Loucy (cell line): ENCODE data around the gene DEFB114.

Source experiments
- EZH2phosphoT487 ChIP-seq: fragments of 200-600 bp; IDR thresholded peaks from 2 replicates; pipeline ENCODE4 v1.6.1; 2018; ENCODE audit warnings: antibody characterized with exemption, mild to moderate bottlenecking, moderate library complexity, borderline replicate concordance
- TF ChIP-seq, protein P1 (sequence below): fragments of 200-600 bp; sonication (generic); conservative IDR thresholded peaks from 2 replicates; pipeline ENCODE4 v1.5.1; 2014; ENCODE audit warnings: mild to moderate bottlenecking, antibody characterized with exemption, low read length

DNA sequence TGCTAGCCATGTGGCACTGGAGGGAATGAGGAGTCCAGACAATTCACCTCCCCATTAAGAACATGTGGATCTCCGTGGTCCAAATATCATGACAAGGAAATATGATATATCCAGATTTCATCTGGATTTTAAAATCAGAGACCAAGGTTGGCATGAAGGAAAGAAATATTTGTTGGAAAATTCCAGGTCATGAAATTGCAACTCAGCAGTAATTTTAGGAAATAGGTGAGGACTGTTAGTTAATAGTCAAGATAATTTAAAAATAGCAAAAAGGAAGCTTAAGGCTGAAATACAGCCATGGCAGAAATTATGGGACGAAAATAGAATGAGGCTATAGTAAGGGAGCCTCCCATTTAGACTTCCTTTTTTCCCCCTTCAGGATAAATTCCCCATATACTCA is 26.9 kb downstream of the DEFB114 start:
- TF ChIP-seq, protein P1, sequence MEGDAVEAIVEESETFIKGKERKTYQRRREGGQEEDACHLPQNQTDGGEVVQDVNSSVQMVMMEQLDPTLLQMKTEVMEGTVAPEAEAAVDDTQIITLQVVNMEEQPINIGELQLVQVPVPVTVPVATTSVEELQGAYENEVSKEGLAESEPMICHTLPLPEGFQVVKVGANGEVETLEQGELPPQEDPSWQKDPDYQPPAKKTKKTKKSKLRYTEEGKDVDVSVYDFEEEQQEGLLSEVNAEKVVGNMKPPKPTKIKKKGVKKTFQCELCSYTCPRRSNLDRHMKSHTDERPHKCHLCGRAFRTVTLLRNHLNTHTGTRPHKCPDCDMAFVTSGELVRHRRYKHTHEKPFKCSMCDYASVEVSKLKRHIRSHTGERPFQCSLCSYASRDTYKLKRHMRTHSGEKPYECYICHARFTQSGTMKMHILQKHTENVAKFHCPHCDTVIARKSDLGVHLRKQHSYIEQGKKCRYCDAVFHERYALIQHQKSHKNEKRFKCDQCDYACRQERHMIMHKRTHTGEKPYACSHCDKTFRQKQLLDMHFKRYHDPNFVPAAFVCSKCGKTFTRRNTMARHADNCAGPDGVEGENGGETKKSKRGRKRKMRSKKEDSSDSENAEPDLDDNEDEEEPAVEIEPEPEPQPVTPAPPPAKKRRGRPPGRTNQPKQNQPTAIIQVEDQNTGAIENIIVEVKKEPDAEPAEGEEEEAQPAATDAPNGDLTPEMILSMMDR = no peak
- TF ChIP-seq EZH2phosphoT487 = no peak
